Measurements from ENCODE around the gene FAM98B.

FAM98B gene

DNA sequence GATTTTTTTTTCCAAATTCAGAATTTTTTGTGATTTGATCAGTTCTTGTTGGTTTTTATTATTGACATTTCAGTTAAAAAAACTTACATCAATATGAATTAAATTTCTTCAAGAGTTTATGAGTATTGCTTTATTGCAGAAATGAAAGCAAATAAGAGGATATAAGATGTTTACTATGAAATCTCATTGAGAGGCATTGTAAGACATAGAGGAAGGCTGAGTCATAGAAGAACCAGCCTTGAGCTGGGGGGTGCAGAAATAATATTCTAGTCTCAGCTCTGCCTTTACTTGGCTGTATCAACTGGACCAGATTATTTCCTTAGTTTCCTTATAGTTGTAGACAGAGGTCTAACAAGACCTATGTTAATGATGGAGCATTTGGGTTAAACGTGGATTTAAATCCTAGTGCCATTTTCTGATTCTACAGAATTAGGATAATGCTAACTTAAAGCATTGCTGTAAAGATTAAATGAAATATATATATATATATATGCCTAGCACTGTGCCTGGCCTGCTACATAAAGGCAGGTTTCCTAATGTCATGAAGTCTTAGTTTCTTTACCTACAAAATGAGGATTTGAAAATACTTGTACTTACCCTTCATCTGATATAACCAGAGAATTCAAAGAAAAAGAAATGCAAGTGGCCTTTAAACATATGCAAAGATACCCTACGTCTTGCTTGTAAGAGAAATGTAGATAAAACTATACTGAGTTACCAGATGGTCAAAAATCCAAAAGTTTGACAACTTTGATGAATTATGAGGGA lies 7.3 kb downstream of the FAM98B start:
- DNase-seq = no peak

DNA sequence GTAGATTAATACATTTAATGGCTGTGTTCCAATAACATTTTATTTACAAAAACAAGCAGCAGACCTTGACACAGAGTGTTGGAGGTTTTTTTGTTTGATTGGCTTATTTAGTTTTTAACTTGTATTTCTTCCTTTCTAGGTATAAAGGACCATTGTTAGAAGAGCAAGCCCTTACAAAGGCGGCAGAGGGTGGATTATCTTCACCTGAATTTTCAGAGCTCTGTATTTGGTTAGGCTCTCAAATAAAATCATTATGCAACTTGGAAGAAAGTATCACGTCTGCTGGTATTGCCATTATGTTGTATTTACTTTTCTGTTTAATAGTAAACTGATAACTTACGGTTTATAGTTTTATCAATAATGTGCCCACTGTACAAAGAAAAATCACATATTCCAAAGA lies 10.0 kb downstream of the FAM98B start:
- DNase-seq = no peak

DNA sequence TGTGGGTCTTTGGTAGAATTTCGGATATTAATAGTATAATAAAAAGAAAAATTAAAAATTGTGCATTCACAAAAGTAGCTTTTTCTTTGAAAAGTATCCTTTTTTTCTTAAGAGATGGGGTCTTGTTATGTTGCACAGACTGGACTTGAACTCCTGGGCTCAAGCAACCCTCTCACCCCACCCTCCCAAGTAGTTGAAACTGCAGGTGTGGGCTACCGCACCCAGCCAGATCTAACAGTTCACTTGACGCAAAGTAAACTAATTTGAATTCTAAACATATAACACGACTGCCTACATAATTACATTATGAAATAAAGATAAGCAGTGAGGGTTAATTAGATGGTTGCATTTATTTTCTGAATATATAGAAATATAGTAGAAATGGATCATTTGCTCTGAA lies 10.7 kb downstream of the FAM98B start:
- DNase-seq = no peak

DNA sequence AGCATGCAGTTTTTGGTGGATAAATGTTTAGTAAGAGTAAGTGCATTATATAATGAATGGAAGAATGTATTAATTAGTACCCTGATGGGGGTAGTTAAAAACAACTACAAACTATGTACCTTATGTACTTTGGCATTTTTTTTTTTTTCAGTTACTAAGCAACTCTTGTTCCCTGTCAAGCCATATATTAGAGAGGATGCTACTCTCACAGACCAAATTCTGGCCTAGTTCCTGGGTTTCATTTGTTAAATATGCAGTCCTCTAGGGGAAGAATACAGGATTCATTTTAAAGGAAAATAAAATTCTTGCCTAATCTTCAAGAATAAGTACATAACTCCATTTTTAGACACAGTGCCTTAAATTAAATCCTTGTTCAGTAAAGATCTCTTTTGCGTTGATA lies 16.9 kb downstream of the FAM98B start:
- DNase-seq = no peak

DNA sequence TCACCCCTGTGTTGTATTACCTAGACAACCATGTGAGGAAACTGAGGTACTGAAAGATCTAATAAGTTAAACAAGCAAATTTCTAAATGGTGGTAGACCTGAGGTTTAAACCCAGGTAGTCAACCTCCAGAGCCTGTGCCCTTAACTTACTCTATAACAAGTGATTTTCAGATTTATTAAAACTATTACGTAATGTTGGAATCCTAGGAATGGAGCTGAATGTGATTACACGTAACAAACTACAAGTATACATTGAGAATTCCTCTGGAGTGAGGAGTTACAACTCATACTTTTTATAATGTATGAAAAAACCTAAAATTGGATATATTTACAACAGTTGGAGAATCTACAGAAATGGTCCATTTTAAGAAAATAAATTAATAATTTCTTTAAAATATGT lies 18.0 kb downstream of the FAM98B start:
- no peak for DNase-seq

DNA sequence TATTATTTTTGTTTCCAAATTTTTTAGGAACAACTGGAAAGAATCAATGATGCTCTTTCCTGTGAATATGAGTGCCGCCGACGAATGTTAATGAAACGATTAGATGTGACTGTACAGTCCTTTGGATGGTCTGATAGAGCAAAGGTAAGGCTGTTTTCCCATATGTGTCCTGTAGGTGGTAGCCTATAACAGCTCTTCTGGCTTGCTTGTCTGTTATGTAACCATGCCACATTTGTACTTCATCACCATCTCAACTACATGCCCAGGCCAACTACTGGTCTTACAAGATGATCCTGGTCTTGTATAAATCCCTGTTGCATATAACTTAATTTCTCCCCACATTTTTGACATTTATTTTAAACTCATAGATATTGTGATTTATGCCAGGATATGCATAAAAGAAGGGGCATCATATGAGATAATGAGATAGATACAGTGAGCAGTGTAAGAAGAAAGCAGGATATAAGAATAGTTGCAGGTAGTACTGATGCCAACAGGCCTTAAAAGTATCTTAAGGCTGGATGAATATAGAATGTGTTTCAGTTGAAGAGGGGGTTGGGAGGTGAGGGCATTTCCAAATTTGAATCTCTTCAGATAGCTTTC lies 20.3 kb downstream of the FAM98B start:
- DNase-seq = no peak

DNA sequence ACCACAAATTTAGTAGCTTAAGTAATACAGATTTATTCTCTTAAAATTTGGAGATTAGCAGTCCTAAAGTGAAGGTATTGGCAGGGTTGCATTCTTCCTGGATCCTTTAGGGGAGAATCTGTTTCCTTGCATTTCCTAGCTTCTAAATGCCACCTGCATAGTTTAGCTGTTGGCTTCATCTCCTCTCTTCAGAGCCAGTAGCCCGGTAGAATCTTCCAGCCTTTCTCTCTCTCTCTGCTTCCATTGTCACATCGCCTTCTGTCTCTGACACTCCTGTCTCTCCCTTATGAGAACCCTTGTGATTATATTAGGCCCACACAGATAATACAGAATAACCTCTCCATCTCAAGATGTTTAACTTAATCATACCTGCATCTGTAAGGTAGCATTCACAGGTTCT lies 21.4 kb downstream of the FAM98B start:
- DNase-seq = no peak

DNA sequence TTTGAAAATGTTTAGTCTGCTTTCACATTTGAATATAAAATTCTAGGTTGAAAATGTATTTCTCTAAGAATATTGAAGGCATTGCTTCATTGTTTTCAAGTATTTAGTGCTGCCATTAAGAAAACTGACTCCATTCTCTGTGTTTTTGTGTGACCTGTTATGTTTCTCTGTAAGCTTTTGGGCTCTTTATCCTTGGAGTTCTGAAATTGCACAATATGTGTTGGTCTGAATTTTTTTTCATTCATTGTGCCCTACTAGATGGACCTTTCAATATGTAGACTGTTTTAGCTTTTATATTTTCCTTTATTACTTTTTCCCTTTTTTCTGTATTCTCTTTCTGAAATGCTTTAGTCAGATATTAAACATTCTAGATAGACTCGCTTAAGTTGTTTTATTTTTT lies 22.2 kb downstream of the FAM98B start:
- no peak for DNase-seq

DNA sequence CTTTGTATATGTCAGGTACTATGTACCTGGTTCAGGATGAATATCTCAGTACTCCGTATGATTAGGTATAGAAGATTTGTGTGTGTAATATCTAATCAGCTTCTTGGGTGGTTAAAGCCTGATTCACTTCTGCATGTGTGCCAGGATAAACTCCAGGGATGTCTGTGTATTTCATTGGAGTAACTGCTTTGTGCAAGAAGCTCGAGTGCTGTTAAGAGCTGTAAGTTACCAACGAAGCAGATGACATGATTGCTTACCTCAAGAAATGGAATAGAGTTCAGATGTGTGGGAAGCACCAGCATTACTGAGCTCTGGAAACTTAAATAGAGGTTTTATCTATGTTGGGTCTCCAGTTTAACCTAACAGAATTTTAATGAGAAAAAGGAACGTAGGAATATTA lies 23.7 kb downstream of the FAM98B start:
- DNase-seq = no peak

DNA sequence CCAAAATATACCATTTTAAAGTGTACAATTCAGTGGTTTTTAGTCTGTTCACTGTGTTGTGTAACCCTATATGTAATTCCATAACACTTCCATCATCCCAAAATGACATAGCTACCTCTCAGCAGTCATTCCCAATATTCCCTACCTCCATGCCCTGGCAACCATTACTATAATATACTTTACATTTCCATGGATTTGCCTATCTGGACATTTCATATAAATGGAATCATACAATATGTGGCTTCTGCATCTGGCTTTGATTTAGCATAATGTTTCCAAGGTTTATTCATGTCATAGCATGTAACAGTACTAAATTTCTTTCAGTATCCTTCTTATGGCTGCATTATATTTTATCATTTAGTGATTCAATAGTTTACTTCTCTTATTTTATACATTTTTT lies 25.3 kb downstream of the FAM98B start:
- DNase-seq = no peak

DNA sequence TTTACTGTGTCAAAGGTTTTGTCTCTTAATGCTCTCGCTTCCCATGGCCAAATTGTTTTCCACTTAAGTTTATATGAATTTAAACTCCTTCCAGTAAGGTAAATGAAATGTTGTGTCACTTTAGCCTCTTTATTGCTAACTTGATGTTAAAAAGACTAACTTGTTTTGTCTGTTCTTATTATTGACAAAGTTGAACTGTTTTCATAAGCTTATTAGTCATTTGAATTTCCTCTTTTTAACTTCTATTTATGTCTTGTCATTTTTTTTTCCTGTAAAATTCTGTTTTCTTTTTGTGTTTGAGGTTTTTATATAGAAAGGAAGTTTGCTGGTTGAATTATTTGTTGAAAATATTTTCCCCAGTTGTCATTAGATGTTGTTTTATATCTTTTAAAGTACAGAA lies 25.8 kb downstream of the FAM98B start:
- no peak for DNase-seq

DNA sequence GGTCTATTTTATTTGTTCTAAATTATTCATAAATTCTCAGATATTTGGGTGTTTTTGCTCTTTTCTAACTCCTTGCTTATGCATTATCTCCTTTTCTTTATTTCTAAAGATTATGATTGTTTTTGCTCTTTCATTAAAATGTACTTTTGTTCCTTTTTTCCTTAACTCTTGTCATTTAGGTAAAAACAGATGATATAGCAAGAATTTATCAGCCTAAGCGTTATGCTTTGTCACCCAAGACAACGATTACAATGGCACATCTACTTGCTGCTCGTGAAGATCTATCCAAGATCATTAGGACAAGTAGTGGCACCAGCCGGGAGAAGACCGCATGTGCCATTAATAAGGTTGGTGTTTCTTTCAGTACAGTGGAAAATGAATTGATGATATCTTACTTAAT lies 27.2 kb downstream of the FAM98B start:
- DNase-seq = no peak

DNA sequence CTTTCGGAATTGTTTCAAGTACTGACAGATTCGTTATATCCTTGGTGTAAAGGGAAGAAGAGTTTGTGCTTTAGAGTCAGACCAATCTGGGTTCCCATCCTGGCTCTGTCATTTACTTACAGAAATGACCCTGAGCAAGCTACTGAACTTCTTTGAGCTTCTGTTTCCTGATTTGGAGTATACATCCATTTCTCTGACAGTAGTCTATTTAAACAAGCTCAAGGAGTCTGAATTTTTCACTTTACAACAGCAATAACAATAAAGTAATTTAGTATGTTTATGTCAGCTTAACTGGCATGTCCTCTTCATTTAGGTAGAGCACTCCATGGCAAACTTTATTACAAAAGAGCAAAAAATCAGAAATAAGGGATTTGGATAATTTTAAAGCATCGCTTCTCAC lies 27.8 kb downstream of the FAM98B start:
- DNase-seq = no peak

DNA sequence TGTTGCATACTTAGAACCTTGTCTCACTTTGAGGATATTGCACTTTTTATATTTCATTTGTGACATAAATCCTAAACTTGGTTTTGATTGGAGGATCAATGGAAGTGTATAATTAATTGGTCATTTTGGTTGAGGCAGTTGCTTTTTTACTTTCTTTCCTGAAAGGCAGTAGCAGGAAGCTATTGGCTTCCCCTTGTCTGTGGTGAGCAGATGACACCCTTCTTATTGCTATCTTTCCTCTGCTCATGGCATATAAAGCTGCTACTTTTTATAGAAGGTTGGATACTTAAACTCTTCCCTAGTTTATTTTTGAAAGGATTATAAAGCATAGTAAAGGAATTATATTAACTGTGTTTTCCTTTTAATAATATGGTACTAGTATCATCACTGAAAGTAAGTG lies 28.6 kb downstream of the FAM98B start:
- DNase-seq = no peak

DNA sequence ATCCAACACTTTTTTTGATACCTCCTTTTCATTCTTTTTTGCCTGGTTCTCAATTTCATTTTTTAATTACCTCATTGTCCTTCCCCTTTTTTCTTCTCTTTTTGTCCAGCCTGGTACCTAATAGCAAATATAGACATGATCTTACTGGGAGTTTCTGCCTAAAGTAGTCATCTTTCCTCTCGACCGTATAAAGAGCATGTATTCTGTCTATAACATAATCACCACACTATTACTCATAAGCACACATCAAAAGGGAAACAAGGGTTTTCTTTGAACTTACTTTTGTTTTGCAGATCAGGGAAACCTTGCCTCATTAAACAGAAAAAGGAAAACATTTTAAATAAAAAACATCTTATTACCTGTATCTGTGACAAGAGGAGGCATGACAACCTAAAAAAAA lies 33.0 kb downstream of the FAM98B start:
- DNase-seq = no peak

DNA sequence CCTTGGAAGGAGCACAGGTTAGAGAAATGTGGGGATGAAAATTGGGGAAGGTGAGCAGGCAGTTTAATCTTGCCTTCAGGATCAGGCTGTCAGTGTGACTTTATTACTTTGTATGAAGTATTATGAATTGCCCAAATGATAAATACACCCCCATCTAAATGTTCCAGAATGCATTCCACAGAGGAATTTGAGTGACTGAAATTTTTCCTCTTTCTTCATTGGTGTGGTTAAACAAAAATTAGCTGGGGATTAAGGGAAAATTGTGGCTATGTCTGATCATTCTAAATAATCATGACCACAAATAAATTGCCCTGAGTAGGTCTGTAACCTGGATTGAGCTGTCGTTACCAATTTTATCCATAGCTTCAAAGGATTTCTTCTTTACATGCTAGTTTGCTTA lies 33.5 kb downstream of the FAM98B start:
- DNase-seq = no peak

DNA sequence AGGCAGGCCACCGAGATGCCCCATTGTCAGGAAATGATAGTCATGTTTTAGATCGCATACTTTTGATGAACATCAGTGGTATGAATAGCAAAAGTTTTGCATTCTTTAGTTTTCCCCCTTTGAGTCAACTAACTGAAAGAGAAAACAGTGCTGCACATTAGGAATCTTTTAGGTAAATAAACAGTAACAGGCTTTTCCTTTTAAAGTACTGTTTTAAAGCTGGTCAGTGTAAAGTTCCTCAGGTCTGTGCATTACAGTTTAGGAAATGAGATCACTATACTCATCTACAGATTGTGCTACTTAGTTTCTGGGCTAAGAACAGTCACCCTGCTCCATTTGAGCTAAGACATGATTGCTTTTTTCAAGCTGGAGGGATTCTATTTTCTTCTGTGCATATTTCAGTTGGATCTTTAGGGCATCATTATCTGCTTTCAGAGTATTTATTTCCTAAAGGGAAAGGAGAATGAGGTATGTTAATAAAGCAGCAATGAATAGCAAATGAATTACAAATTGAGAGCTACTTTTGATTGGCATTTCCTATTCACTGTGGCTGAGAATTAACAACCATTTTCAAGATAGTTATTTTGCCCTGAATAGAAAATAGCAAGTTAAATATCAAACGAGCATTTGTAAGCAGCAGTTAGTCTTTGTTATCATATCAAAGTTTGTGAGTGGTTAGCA lies 36.5 kb downstream of the FAM98B start:
- DNase-seq = no peak

DNA sequence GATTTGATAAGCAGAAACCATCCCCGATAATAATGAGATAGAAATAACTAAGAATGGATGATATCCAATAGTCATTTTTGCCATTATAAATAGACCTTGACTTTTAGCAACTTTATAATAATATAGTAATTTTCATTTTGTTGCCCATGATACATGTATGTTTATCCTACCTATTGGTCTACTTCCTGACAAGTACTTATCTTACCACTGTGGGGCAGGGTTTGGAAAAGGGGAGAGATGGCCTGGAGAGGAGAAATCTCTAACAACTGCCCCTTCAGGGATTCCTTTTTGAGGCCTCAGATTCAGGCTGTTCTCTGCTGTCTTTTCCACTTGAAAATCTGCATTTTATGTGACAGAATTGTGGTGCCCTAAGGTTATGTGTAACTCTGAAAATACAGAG lies 42.2 kb downstream of the FAM98B start:
- DNase-seq = no peak

DNA sequence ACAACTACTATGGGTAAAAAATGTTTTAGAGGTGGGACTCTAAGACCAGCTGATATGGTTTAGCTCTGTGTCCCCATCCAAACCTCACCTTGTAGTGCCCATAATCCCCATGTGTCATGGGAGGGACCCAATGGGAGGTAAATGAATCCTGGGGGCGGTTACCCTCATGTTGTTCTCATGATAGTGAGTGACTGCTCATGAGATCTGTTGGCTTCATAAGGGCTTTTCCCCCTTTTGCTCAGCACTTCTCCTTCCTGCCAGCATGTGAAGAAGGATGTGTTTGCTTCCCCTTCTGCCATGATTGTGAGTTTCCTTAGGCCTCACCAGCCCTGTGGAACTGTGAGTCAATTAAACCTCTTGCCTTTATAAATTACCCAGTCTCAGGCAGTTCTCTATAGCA lies 45.7 kb downstream of the FAM98B start:
- no peak for DNase-seq

DNA sequence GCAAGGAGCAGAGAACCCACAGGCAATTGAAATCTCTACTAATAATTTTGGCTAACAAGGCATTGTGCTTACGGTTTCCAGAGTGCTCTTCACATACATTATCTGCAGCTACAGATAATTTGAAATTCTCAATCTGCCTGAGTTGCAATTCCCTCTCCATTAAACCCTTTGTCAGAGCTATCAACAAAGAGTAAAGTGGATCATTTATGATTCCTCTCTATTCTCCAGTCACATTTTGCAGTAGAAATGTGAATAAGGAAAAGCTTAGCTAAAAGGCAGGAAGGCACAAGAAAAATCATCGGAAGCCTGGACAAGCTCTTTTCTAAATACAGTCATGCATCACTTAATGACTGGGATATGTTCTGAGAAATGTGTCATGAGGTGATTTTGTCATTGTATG lies 49.6 kb downstream of the FAM98B start:
- no peak for DNase-seq

DNA sequence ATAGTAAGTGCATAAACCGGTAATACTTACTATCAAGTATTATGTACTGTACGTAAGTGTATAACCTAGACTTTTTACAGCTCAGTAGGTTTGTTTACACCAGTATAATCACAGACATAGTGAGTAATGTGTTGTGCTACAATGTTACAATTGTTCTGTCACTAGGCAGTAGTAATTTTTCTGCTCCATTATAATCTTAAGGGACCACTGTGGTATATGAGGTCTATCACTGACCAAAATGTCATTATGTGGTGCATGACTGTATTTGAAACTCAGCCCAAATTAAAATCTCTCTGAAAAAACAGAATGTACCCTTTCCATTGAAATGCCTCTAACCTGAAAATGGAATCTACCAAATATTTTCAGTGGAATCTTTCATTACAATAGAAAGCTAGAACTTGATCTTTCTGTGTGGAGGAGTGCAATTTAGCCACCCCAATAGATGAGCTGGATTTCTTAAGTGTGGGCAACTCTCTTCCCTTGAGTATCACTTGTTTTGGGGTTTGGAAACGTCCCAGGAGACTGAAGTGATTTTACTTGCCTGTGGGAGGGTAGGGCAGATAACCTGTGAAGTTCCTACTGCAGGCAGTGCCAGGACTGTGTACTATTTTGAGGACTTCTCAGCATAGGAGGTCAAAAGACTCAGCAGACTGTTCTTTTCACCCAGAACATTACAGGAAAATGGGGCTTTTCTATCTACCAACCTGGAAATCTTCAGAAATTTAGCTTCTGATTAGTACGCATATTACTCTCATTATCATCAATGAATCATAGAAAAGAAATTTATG lies 50.9 kb downstream of the FAM98B start:
- DNase-seq = no peak

DNA sequence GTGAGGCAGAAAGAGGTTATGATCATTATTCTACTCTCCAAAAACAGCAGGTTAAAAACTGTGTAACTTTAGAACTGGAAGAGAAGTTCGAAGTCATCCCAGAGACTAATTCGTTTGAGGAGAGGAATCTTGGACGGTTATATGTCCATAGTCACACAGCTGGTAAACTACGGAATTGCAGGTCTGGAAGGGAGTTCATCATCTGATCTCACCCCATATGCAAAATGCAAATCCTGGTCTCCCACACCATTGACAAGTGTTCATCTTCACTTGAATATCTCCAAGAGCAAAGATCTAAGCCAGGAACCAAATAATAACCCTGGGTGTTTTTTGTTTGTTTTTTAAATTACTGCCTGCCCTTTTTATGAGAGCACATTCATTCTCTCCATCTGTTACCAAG lies 53.1 kb downstream of the FAM98B start:
- no peak for DNase-seq

DNA sequence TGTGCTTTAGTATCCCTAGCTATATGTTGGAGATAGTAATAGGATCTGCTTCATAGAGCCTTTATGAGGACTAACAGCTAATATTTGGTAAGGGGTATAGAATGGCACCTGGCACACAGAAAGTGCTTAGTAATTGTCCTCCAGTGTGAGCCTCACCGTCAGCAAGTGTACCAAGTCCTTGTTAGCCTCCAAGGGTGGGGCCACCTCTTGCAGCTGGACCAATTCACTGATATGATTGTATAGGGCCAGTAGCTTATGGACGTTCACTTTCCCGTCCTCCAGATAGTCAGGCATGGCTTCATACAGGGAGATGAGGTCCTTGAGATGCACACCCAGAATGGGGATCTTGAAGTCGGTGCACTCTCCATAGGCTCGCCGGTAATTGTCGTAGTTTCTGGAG lies 53.6 kb downstream of the FAM98B start:
- no peak for DNase-seq

DNA sequence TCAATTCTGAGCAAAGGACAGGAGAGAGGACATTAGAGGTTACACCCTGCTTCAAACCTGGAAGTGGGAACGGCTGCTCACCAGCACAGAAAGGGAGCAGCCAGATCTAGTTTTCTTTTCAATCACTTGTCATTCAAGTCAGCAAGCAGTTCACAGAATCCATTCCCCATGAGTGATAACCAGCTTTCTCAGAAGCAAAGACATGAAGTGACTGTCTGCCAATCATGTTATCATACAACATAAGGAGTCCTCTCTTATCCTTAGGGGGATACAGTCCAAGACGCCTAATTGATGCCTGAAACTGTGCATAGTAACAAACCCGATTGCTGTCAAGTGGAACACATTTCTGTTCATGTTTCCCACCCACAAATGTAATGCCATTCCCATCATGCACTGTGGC lies 54.7 kb downstream of the FAM98B start:
- DNase-seq = no peak

Data from activated naive CD4-positive, alpha-beta T cell treated with anti-CD3 and anti-CD28 coated beads, Interleukin-2, amount 50 U/mL, for 16 hours (primary cell).